ENCODE data around the gene SETD7.

Gene SETD7

GRCh38 chr4:139568206-139568955 lies 12.4 kb upstream of the SETD7 start:
- no peak for DNase-seq

- no peak for DNase-seq
Measured at GRCh38 chr4:139567159-139567870, 11.3 kb upstream of the SETD7 start.

GRCh38 chr4:139564502-139564901 lies 8.5 kb upstream of the SETD7 start:
- DNase-seq = no peak

- no peak for DNase-seq
Measured at GRCh38 chr4:139563515-139563914, 7.5 kb upstream of the SETD7 start.

GRCh38 chr4:139562839-139563238 lies 6.8 kb upstream of the SETD7 start:
- DNase-seq = no peak

- no peak for DNase-seq
Measured at GRCh38 chr4:139562067-139562684, 6.2 kb upstream of the SETD7 start.

GRCh38 chr4:139560406-139561104 lies 4.5 kb upstream of the SETD7 start:
- no peak for DNase-seq

- DNase-seq = no peak
Measured at GRCh38 chr4:139559687-139560086, 3.7 kb upstream of the SETD7 start.

GRCh38 chr4:139559089-139559479 lies 3.1 kb upstream of the SETD7 start:
- no peak for DNase-seq

- DNase-seq = no peak
Measured at GRCh38 chr4:139558235-139559088, 2.4 kb upstream of the SETD7 start.

GRCh38 chr4:139557556-139558110 lies 1.6 kb upstream of the SETD7 start:
- no peak for DNase-seq

GRCh38 chr4:139556724-139557555 lies 921 bp upstream of the SETD7 start:
- peak; percentile 55 for DNase-seq

- DNase-seq = no peak
Measured at GRCh38 chr4:139555705-139556070, 331 bp downstream of the SETD7 start.

- DNase-seq = peak; percentile 35
Measured at GRCh38 chr4:139554893-139555704, 920 bp downstream of the SETD7 start.

- DNase-seq = no peak
Measured at GRCh38 chr4:139554642-139554892, 1.5 kb downstream of the SETD7 start.

GRCh38 chr4:139553751-139554641 lies 2.0 kb downstream of the SETD7 start:
- no peak for DNase-seq

GRCh38 chr4:139552517-139553307 lies 3.3 kb downstream of the SETD7 start:
- no peak for DNase-seq

GRCh38 chr4:139550724-139551429 lies 5.1 kb downstream of the SETD7 start:
- no peak for DNase-seq
